Activated CD8-positive, alpha-beta T cell treated with anti-CD3 and anti-CD28 coated beads for 36 hours (primary cell): ENCODE results near the gene STPG1. TPM values are rescaled to one million over a fixed set of nuclear protein-coding genes. Genes with fewer than 3 reads are reported as not detected.

Experiments used
- ATAC-seq: fragments of 200-7000 bp; cut with Tn5 transposase; one replicate; pipeline ENCODE4 v1.10.0; 2021; ENCODE audit warnings: mild to moderate bottlenecking, moderate library complexity
- CTCF ChIA-PET: fragments of 350-600 bp; sonication (Branson Sonifier 250); formaldehyde crosslinking; loops from one replicate; lab custom pipeline; 2021; ENCODE audit warnings: antibody characterized with exemption; lab: Charles Lee
- POLR2A ChIA-PET: fragments of 350-600 bp; sonication (Branson Sonifier 250); formaldehyde crosslinking; loops from one replicate; lab custom pipeline; 2021; ENCODE audit warnings: antibody characterized with exemption; lab: Charles Lee
- DNase-seq: peaks from one replicate; pipeline ENCODE4 v3.0.0-alpha.2; 2020
- H3K27ac Mint-ChIP-seq: one replicate; pipeline ENCODE4 v1.8.0; 2021; ENCODE audit warnings: mild to moderate bottlenecking, mixed read lengths
- H3K27me3 Mint-ChIP-seq: one replicate; pipeline ENCODE4 v1.8.0; 2021; ENCODE audit warnings: mixed read lengths
- H3K36me3 Mint-ChIP-seq: one replicate; pipeline ENCODE4 v1.8.0; 2021; ENCODE audit warnings: low read depth, mixed read lengths
- H3K4me1 Mint-ChIP-seq: one replicate; pipeline ENCODE4 v1.8.0; 2021; ENCODE audit warnings: low read depth, mixed read lengths
- H3K4me3 Mint-ChIP-seq: one replicate; pipeline ENCODE4 v1.8.0; 2021; ENCODE audit warnings: mild to moderate bottlenecking, moderate library complexity, mixed read lengths
- H3K9me3 Mint-ChIP-seq: one replicate; pipeline ENCODE4 v1.8.0; 2021; ENCODE audit warnings: mixed read lengths
- intact Hi-C: fragments of 100-400 bp; cut with micrococcal nuclease; formaldehyde crosslinking; loops from one replicate; pipeline ENCODE4 v1.10.0; 2022
- total RNA-seq, 2 experiments: library from RNA; stranded (reverse); gene quantifications; one replicate each; pipeline ENCODE4 v1.2.3, GENCODE V29; 2021
- TF ChIP-seq, protein P1 (sequence below): fragments of 200-600 bp; IDR thresholded peaks from one replicate; pipeline ENCODE4 v1.8.0; 2022; ENCODE audit warnings: antibody characterized with exemption, mild to moderate bottlenecking

STPG1 gene
- total RNA-seq, 2 experiments from 2014 or later: 5.6 to 6.3 TPM

DNA sequence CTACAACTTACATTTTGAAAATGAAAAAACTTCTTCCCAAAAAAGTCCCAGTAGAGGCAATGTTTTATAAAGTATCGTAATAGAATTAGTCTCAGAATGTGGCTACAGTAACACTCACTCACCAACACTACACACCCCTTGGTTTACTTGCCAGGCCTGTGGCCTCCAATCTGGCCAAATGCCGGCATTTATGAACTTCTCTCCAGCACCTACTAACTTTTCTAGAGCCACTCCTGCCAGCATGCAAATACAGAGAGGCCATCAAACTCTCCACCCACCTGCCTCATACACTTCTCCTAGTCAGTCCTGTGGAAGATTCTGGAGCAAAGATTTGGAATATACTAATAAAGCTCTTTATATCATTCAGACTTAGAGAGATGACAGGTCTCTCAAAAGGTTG lies 32.3 kb downstream of the STPG1 start:
- ATAC-seq (no peak), DNase-seq (no peak)
- ChIA-PET CTCF (interaction anchor here (2.0 to 3.8 kb wide), 4 partner anchors 11 to 191 kb away, joined by 5 to 28 read pairs (median 14); no protein-coding TSS in a partner anchor), POLR2A (interaction anchor here (2.1 kb wide), 1 partner anchor 10 kb away, joined by 6 read pairs; no protein-coding TSS in a partner anchor)
- Mint-ChIP-seq H3K4me3 (no peak overlapping the region), H3K4me1 (peaks cover 22% of the 10 kb centered on the region), H3K27ac (no peak overlapping the region), H3K27me3 (no peaks in the 10 kb centered on the region), H3K36me3 (peaks cover 3% of the 10 kb centered on the region), H3K9me3 (no peaks in the 10 kb centered on the region)
- intact Hi-C loops: no loop called here
- TF ChIP-seq, protein P1, sequence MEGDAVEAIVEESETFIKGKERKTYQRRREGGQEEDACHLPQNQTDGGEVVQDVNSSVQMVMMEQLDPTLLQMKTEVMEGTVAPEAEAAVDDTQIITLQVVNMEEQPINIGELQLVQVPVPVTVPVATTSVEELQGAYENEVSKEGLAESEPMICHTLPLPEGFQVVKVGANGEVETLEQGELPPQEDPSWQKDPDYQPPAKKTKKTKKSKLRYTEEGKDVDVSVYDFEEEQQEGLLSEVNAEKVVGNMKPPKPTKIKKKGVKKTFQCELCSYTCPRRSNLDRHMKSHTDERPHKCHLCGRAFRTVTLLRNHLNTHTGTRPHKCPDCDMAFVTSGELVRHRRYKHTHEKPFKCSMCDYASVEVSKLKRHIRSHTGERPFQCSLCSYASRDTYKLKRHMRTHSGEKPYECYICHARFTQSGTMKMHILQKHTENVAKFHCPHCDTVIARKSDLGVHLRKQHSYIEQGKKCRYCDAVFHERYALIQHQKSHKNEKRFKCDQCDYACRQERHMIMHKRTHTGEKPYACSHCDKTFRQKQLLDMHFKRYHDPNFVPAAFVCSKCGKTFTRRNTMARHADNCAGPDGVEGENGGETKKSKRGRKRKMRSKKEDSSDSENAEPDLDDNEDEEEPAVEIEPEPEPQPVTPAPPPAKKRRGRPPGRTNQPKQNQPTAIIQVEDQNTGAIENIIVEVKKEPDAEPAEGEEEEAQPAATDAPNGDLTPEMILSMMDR: no peak

DNA sequence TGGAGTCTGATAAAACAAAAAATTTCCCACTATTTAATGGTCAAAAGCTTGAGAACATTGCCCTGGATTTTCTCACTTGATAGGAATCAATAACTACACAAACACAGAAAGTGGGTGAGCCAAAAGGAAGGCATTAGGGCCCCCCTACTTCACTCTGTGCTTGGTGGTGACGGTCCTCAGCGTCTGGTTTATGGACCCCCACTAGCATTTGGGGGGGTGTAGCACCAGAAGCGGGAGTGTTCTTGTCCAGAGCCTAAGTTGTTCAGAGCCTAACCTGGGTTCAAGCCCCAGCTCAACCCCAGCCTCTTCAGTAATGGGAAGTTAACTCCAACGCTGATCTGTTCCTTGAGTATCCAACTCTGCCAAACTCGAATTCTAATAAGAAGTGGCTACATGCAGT lies 33.1 kb downstream of the STPG1 start:
- no peak for ATAC-seq
- CTCF ChIA-PET: interaction anchor here (1.1 to 3.8 kb wide), 3 partner anchors 12 to 230 kb away, joined by 3 to 28 read pairs (median 16); no protein-coding TSS in a partner anchor
- no peaks in the 10 kb centered on the region for H3K27me3 Mint-ChIP-seq
- H3K9me3 Mint-ChIP-seq: no peaks in the 10 kb centered on the region
- POLR2A ChIA-PET: no interaction called here
- intact Hi-C loops: no loop called here
- DNase-seq: no peak
- TF ChIP-seq, protein P1: no peak
- no peak overlapping the region for H3K4me3 Mint-ChIP-seq
- no peak overlapping the region for H3K27ac Mint-ChIP-seq
- peaks cover 14% of the 10 kb centered on the region for H3K4me1 Mint-ChIP-seq
- peaks cover 3% of the 10 kb centered on the region for H3K36me3 Mint-ChIP-seq

- ChIA-PET CTCF (interaction anchor here (1.1 to 3.8 kb wide), 4 partner anchors 12 to 229 kb away, joined by 3 to 28 read pairs (median 10); no protein-coding TSS in a partner anchor), POLR2A (interaction anchor here (0.6 to 1.3 kb wide), 2 partner anchors 12 to 302 kb away, joined by 3 read pairs; no protein-coding TSS in a partner anchor)
- H3K27ac Mint-ChIP-seq: no peak overlapping the region
- no peaks in the 10 kb centered on the region for H3K9me3 Mint-ChIP-seq
- TF ChIP-seq, protein P1: no peak
- no peaks in the 10 kb centered on the region for H3K27me3 Mint-ChIP-seq
- no peak for DNase-seq
- H3K4me1 Mint-ChIP-seq: peaks cover 8% of the 10 kb centered on the region
- ATAC-seq: no peak
- no peak overlapping the region for H3K4me3 Mint-ChIP-seq
- intact Hi-C loops: no loop called here
- H3K36me3 Mint-ChIP-seq: peaks cover 3% of the 10 kb centered on the region
Observed at GRCh38 chr1:24379733-24380315, 33.8 kb downstream of the STPG1 start.

DNA sequence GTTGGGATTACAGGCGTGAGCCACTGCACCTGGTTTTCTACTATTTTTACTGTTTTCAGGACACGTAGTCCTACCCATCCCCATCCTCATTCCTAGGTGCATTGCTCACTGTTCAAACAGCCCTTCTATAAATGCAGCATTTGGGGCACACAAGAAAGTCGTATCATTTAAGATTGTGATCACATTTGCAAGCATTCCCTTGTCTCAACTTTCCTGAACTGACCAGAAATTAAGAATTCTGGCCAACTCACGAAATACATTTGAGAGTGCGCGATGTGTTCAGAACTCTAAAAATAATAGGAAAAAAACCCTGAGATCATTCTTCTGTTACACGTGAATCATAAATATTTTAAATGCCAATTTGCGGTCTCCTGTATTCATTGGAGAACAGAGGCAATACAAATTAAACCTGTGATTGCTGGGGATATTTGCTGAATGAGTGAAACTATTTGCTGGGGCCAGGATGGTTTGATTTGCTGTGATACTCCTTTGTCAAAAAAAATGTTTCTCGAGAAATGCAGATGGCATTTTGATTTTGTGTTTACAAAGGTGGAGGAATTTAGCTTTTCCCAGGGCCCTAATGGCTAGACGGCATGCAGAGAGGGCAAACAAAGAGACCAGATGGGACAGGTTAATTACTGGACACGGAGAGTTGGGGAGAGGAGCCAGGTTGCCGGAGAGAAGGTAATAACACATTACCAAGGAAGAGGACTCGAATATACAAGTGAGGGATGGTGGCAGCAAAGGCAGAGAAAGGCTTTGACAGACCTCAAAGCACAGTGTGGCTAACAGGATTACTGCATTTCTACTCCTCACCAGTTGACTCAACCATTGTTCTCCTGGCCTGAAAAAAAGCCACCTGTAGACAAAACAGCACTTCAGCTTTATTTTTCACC lies 38.4 kb downstream of the STPG1 start:
- no peaks in the 10 kb centered on the region for H3K4me1 Mint-ChIP-seq

More for the DNA sequence above, 38.4 kb downstream of the STPG1 start:
- Mint-ChIP-seq H3K27me3 (no peaks in the 10 kb centered on the region), H3K4me3 (no peak overlapping the region), H3K36me3 (no peaks in the 10 kb centered on the region), H3K9me3 (no peaks in the 10 kb centered on the region), H3K27ac (no peak overlapping the region)
- ChIA-PET POLR2A (no interaction called here), CTCF (interaction anchor here (1.3 kb wide), 1 partner anchor 16 kb away, joined by 3 read pairs; no protein-coding TSS in a partner anchor)
- ATAC-seq (no peak), DNase-seq (no peak)
- TF ChIP-seq, protein P1: no peak
- intact Hi-C loops: no loop called here
